Loucy (cell line): ENCODE measurements around the gene CD68.

Experiments
- H2AFZ ChIP-seq: fragments of 200-600 bp; sonication (generic); 2 replicates; pipeline ENCODE4 v1.6.0; 2016; ENCODE audit warnings: antibody characterized with exemption, mild to moderate bottlenecking, low read length, moderate library complexity
- H3F3A ChIP-seq: fragments of 200-600 bp; 2 replicates; pipeline ENCODE4 v1.6.0; 2016; ENCODE audit warnings: antibody characterized with exemption, low read depth, mild to moderate bottlenecking
- H3K27me3 ChIP-seq: fragments of 200-600 bp; sonication (generic); 2 replicates; pipeline ENCODE4 v1.6.1; 2014; ENCODE audit warnings: low read length, mild to moderate bottlenecking; ENCODE audit not compliant: insufficient read depth, poor library complexity, severe bottlenecking
- H3K36me3 ChIP-seq: fragments of 200-600 bp; sonication (generic); 2 replicates; pipeline ENCODE4 v1.6.1; 2016; ENCODE audit warnings: low read length; ENCODE audit not compliant: insufficient read depth
- H3K4me1 ChIP-seq: fragments of 200-600 bp; sonication (generic); 2 replicates; pipeline ENCODE4 v1.5.1; 2014; ENCODE audit warnings: low read length, mild to moderate bottlenecking; ENCODE audit not compliant: insufficient read depth, poor library complexity, severe bottlenecking
- H3K4me2 ChIP-seq: fragments of 200-600 bp; sonication (generic); 2 replicates; pipeline ENCODE4 v1.6.0; 2014; ENCODE audit warnings: antibody characterized with exemption, low read length, low read depth, mild to moderate bottlenecking; ENCODE audit not compliant: poor library complexity, severe bottlenecking
- H3K4me3 ChIP-seq: fragments of 200-600 bp; sonication (generic); 2 replicates; pipeline ENCODE4 v1.5.1; 2014; ENCODE audit warnings: low read length, mild to moderate bottlenecking, mixed read lengths; ENCODE audit not compliant: poor library complexity, severe bottlenecking
- H3K79me2 ChIP-seq: fragments of 200-600 bp; sonication (generic); 2 replicates; pipeline ENCODE4 v1.6.1; 2014; ENCODE audit warnings: low read length; ENCODE audit not compliant: insufficient read depth
- H3K9ac ChIP-seq: fragments of 200-600 bp; sonication (generic); 2 replicates; pipeline ENCODE4 v1.6.0; 2014; ENCODE audit warnings: mild to moderate bottlenecking, low read depth, low read length, moderate library complexity; ENCODE audit not compliant: poor library complexity, severe bottlenecking
- H3K9me2 ChIP-seq: fragments of 200-600 bp; sonication (generic); replicated peaks from 2 replicates; pipeline ENCODE4 v1.6.1; 2016; ENCODE audit warnings: low read depth, low read length, mixed read lengths
- H3K9me3 ChIP-seq: fragments of 200-600 bp; sonication (generic); 2 replicates; pipeline ENCODE4 v1.6.1; 2014; ENCODE audit warnings: mild to moderate bottlenecking, antibody characterized with exemption, low read length, low read depth; ENCODE audit not compliant: insufficient read depth
- H4K20me1 ChIP-seq: fragments of 200-600 bp; sonication (generic); 2 replicates; pipeline ENCODE4 v1.6.0; 2014; ENCODE audit warnings: antibody characterized with exemption, low read length, mild to moderate bottlenecking; ENCODE audit not compliant: insufficient read depth, poor library complexity, severe bottlenecking
- CTCF ChIP-seq: fragments of 200-600 bp; sonication (generic); conservative IDR thresholded peaks from 2 replicates; pipeline ENCODE4 v1.5.1; 2014; ENCODE audit warnings: mild to moderate bottlenecking, antibody characterized with exemption, low read length
- EZH2phosphoT487 ChIP-seq: fragments of 200-600 bp; IDR thresholded peaks from 2 replicates; pipeline ENCODE4 v1.6.1; 2018; ENCODE audit warnings: antibody characterized with exemption, mild to moderate bottlenecking, moderate library complexity, borderline replicate concordance

The CD68 gene

GRCh38 chr17:7560172-7561027 lies 19.0 kb upstream of the CD68 start:
- Histone ChIP-seq H3K9me3 (no peaks in the 10 kb centered on the region), H3K4me2 (peak overlapping the region; percentile 97), H3K27me3 (no peaks in the 10 kb centered on the region), H3K79me2 (peaks cover 37% of the 10 kb centered on the region), H2AFZ (no peak overlapping the region), H3K4me1 (peaks cover 12% of the 10 kb centered on the region), H4K20me1 (peaks cover 12% of the 10 kb centered on the region), H3K36me3 (peaks cover 10% of the 10 kb centered on the region; the same call in 1 of the 2 replicates), H3K9ac (peak overlapping the region; percentile 55), H3F3A (0 out of 2 replicates have a peak, but pooled peaks cover 4% of the 10 kb centered on the region), H3K9me2 (no peaks in the 10 kb centered on the region), H3K4me3 (peak overlapping the region; percentile 82)
- TF ChIP-seq EZH2phosphoT487 (no peak), CTCF (no peak)

- H2AFZ ChIP-seq = peak overlapping the region; percentile 89
- peaks cover 12% of the 10 kb centered on the region for H3K4me1 ChIP-seq
- H4K20me1 ChIP-seq = peaks cover 12% of the 10 kb centered on the region
- TF ChIP-seq CTCF = peak; percentile 70
- TF ChIP-seq EZH2phosphoT487 = no peak
- peak overlapping the region; percentile 97 for H3K4me2 ChIP-seq
- peak overlapping the region; percentile 89 for H3K9ac ChIP-seq
- no peaks in the 10 kb centered on the region for H3K9me3 ChIP-seq
- peak overlapping the region; percentile 82 for H3K4me3 ChIP-seq
- peaks cover 44% of the 10 kb centered on the region for H3K79me2 ChIP-seq
- H3K36me3 ChIP-seq = peaks cover 14% of the 10 kb centered on the region; the same call in 1 of the 2 replicates
- H3F3A ChIP-seq = 0 out of 2 replicates have a peak, but pooled peaks cover 4% of the 10 kb centered on the region
- no peaks in the 10 kb centered on the region for H3K27me3 ChIP-seq
- no peaks in the 10 kb centered on the region for H3K9me2 ChIP-seq
Measured at GRCh38 chr17:7561028-7561575, 18.3 kb upstream of the CD68 start.

- H3K4me2 ChIP-seq = peak within 1 kb of the TSS; percentile 97
- H3F3A ChIP-seq = 0 out of 2 replicates have a peak, but pooled peaks cover 4% of the 10 kb centered on the region
- peaks cover 44% of the 10 kb centered on the region for H3K79me2 ChIP-seq
- H3K9ac ChIP-seq = peak within 1 kb of the TSS; percentile 89
- H3K9me3 ChIP-seq = no peaks in the 10 kb centered on the region
- peaks cover 14% of the 10 kb centered on the region; the same call in 1 of the 2 replicates for H3K36me3 ChIP-seq
- no peaks in the 10 kb centered on the region for H3K9me2 ChIP-seq
- peaks cover 12% of the 10 kb centered on the region for H3K4me1 ChIP-seq
- H4K20me1 ChIP-seq = peaks cover 12% of the 10 kb centered on the region
- no peaks in the 10 kb centered on the region for H3K27me3 ChIP-seq
- H3K4me3 ChIP-seq = peak within 1 kb of the TSS; percentile 82
- H2AFZ ChIP-seq = peak within 1 kb of the TSS; percentile 89
- TF ChIP-seq EZH2phosphoT487 (no peak), CTCF (no peak)
Measured at GRCh38 chr17:7561589-7562207, 17.7 kb upstream of the CD68 start, which contains the start of gene SENP3. TSS of gene SENP3 (plus strand) at chr17:7561919. CDS start at chr17:7563077, 1,158 bp downstream.
